ENCODE results near the gene PAK4. TPM values are rescaled to one million over a fixed set of nuclear protein-coding genes. Genes with fewer than 3 reads are reported as not detected.

The PAK4 gene
- total RNA-seq, 1 experiment from 2014 or later: 69.8 TPM

DNA sequence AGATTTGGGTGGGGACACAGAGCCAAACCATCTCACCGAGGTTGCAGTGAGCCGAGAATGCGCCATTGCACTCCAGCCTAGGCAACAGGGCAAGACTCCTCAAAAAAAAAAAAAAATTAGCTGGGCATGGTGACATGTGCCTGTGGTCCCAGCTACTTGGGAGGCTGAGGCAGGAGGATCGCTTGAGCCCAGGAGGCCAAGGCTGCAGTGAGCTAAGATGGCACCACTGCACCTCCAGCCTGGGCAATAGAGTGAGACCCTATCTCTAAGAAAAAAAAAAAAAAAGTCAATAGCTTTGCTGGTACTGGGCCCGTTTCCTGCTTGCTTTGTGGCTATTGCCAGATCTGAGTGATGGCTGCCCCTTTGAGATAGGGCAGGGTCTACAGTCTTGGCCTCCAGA, 28.3 kb upstream of the PAK4 start:
- H3K27ac Mint-ChIP-seq: no peak overlapping the region
- H3K4me3 Mint-ChIP-seq: no peak overlapping the region
- POLR2A ChIA-PET: interaction anchor here (1.5 kb wide), 1 partner anchor 15 kb away, joined by 4 read pairs; no protein-coding TSS in a partner anchor

DNA sequence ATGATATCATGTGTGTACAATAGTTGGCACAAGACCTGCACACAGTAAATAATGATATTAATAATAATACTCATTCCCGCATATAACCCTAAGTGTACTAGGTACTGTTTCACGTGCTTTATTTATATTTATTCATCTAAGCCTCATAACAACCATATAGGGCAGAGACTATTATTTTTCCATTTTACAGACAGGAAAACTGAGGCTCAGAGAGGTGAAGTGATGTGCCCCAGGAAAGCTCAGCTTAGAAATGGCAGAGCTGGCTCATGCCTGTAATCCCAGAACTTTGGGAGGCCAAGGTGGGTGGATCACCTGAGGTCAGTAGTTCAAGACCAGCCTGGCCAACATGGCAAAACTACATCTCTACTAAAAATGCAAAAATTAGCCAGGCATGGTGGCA, 27.9 kb upstream of the PAK4 start:
- no peak for DNase-seq (ENCODE audit: low spot score)
- TF ChIP-seq ATF1 (CRISPR knock-in tag; IDR thresholded peaks at IDR 0.05) (no peak), EMX1 (CRISPR knock-in tag; IDR thresholded peaks at IDR 0.05) (no peak), CREM (CRISPR knock-in tag; IDR thresholded peaks at IDR 0.05) (no peak), TP53 (CRISPR knock-in tag; IDR thresholded peaks at IDR 0.05) (no peak)
- TF ChIP-seq, protein P1, sequence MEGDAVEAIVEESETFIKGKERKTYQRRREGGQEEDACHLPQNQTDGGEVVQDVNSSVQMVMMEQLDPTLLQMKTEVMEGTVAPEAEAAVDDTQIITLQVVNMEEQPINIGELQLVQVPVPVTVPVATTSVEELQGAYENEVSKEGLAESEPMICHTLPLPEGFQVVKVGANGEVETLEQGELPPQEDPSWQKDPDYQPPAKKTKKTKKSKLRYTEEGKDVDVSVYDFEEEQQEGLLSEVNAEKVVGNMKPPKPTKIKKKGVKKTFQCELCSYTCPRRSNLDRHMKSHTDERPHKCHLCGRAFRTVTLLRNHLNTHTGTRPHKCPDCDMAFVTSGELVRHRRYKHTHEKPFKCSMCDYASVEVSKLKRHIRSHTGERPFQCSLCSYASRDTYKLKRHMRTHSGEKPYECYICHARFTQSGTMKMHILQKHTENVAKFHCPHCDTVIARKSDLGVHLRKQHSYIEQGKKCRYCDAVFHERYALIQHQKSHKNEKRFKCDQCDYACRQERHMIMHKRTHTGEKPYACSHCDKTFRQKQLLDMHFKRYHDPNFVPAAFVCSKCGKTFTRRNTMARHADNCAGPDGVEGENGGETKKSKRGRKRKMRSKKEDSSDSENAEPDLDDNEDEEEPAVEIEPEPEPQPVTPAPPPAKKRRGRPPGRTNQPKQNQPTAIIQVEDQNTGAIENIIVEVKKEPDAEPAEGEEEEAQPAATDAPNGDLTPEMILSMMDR (IDR thresholded peaks at IDR 0.05): no peak
- TF ChIP-seq, protein P2, sequence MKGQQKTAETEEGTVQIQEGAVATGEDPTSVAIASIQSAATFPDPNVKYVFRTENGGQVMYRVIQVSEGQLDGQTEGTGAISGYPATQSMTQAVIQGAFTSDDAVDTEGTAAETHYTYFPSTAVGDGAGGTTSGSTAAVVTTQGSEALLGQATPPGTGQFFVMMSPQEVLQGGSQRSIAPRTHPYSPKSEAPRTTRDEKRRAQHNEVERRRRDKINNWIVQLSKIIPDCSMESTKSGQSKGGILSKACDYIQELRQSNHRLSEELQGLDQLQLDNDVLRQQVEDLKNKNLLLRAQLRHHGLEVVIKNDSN (CRISPR knock-in tag; IDR thresholded peaks at IDR 0.05): no peak
- TF ChIP-seq, protein P3, sequence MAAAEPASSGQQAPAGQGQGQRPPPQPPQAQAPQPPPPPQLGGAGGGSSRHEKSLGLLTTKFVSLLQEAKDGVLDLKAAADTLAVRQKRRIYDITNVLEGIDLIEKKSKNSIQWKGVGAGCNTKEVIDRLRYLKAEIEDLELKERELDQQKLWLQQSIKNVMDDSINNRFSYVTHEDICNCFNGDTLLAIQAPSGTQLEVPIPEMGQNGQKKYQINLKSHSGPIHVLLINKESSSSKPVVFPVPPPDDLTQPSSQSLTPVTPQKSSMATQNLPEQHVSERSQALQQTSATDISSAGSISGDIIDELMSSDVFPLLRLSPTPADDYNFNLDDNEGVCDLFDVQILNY (CRISPR knock-in tag; IDR thresholded peaks at IDR 0.05): no peak
- TF ChIP-seq, protein P4, sequence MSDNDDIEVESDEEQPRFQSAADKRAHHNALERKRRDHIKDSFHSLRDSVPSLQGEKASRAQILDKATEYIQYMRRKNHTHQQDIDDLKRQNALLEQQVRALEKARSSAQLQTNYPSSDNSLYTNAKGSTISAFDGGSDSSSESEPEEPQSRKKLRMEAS (CRISPR knock-in tag; IDR thresholded peaks at IDR 0.05): no peak
- ChIA-PET CTCF (interaction anchor here (0.6 to 2.1 kb wide), 8 partner anchors 8 to 483 kb away, joined by 3 to 16 read pairs (median 4); no protein-coding TSS in a partner anchor), POLR2A (interaction anchor here (1.5 kb wide), 1 partner anchor 15 kb away, joined by 4 read pairs; no protein-coding TSS in a partner anchor)
- Mint-ChIP-seq H3K36me3 (peaks cover 5% of the 10 kb centered on the region), H3K27me3 (ENCODE audit: low read depth) (peaks cover 55% of the 10 kb centered on the region), H3K9me3 (peaks cover 18% of the 10 kb centered on the region), H3K27ac (no peak overlapping the region), H3K4me1 (no peaks in the 10 kb centered on the region), H3K4me3 (no peak overlapping the region)
- no peak for ATAC-seq

More for the DNA sequence above, 28.3 kb upstream of the PAK4 start:
- Mint-ChIP-seq H3K9me3 (peaks cover 18% of the 10 kb centered on the region), H3K4me1 (no peaks in the 10 kb centered on the region), H3K36me3 (peaks cover 5% of the 10 kb centered on the region), H3K27me3 (ENCODE audit: low read depth) (peaks cover 58% of the 10 kb centered on the region)
- ATAC-seq (no peak), DNase-seq (ENCODE audit: low spot score) (no peak)
- TF ChIP-seq IRF2 (CRISPR knock-in tag; IDR thresholded peaks at IDR 0.05; ENCODE audit: borderline replicate concordance, low read depth): no peak
- TF ChIP-seq, protein P5, sequence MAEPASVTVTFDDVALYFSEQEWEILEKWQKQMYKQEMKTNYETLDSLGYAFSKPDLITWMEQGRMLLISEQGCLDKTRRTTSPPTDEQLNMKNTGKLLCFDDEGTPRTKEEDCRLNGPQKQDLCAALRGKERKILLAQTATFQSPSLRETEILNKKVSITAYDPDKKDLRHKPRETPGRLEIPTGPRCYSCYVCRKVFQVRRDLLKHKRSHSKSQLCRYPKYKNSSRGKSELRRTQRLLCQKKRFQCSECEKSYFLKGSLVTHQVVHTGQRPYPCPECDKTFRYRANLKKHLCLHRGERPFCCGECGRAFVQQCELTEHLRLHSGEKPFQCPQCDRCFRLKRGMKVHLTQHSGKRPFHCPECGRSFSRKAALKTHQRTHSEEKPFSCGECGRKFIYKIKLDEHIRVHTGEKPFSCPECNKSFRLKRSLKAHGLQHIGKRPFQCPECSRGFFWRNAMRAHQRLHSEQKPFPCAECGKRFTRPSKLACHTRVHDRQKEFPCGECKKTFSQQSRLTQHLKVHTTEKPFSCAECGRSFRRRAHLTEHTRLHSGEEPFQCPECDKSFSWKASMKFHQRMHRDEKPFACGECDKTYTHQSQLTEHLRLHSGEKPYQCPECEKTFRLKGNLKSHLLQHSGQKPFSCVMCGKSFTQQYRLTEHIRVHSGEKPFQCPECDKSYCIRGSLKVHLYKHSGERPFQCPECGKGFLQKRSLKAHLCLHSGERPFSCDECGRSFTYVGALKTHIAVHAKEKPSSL (CRISPR knock-in tag; conservative IDR thresholded peaks at IDR 0.05): no peak
- no peak for TF ChIP-seq HMGA2 (CRISPR knock-in tag; IDR thresholded peaks at IDR 0.05)
- no peak for TF ChIP-seq ATF1 (CRISPR knock-in tag; IDR thresholded peaks at IDR 0.05)
- no peak for TF ChIP-seq ZNF416 (CRISPR knock-in tag; IDR thresholded peaks at IDR 0.05)
- TF ChIP-seq, protein P6, sequence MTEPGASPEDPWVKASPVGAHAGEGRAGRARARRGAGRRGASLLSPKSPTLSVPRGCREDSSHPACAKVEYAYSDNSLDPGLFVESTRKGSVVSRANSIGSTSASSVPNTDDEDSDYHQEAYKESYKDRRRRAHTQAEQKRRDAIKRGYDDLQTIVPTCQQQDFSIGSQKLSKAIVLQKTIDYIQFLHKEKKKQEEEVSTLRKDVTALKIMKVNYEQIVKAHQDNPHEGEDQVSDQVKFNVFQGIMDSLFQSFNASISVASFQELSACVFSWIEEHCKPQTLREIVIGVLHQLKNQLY (CRISPR knock-in tag; IDR thresholded peaks at IDR 0.05): no peak
- TF ChIP-seq EMX1 (CRISPR knock-in tag; IDR thresholded peaks at IDR 0.05): no peak
- no peak for TF ChIP-seq ZNF121 (CRISPR knock-in tag; IDR thresholded peaks at IDR 0.05)
- no peak for TF ChIP-seq TEAD4 (CRISPR knock-in tag; IDR thresholded peaks at IDR 0.05)
- TF ChIP-seq, protein P7, sequence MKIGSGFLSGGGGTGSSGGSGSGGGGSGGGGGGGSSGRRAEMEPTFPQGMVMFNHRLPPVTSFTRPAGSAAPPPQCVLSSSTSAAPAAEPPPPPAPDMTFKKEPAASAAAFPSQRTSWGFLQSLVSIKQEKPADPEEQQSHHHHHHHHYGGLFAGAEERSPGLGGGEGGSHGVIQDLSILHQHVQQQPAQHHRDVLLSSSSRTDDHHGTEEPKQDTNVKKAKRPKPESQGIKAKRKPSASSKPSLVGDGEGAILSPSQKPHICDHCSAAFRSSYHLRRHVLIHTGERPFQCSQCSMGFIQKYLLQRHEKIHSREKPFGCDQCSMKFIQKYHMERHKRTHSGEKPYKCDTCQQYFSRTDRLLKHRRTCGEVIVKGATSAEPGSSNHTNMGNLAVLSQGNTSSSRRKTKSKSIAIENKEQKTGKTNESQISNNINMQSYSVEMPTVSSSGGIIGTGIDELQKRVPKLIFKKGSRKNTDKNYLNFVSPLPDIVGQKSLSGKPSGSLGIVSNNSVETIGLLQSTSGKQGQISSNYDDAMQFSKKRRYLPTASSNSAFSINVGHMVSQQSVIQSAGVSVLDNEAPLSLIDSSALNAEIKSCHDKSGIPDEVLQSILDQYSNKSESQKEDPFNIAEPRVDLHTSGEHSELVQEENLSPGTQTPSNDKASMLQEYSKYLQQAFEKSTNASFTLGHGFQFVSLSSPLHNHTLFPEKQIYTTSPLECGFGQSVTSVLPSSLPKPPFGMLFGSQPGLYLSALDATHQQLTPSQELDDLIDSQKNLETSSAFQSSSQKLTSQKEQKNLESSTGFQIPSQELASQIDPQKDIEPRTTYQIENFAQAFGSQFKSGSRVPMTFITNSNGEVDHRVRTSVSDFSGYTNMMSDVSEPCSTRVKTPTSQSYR (CRISPR knock-in tag; IDR thresholded peaks at IDR 0.05): no peak
- TF ChIP-seq RORB (CRISPR knock-in tag; IDR thresholded peaks at IDR 0.05): no peak
- no peak for TF ChIP-seq SMAD3 (CRISPR knock-in tag; IDR thresholded peaks at IDR 0.05; ENCODE audit: borderline replicate concordance)
- no peak for TF ChIP-seq TCF7 (CRISPR knock-in tag; IDR thresholded peaks at IDR 0.05; ENCODE audit: low read depth)
- TF ChIP-seq, protein P8, sequence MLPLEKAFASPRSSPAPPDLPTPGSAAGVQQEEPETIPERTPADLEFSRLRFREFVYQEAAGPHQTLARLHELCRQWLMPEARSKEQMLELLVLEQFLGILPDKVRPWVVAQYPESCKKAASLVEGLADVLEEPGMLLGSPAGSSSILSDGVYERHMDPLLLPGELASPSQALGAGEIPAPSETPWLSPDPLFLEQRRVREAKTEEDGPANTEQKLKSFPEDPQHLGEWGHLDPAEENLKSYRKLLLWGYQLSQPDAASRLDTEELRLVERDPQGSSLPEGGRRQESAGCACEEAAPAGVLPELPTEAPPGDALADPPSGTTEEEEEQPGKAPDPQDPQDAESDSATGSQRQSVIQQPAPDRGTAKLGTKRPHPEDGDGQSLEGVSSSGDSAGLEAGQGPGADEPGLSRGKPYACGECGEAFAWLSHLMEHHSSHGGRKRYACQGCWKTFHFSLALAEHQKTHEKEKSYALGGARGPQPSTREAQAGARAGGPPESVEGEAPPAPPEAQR (CRISPR knock-in tag; IDR thresholded peaks at IDR 0.05): no peak
- TF ChIP-seq OVOL2 (CRISPR knock-in tag; IDR thresholded peaks at IDR 0.05; ENCODE audit: borderline replicate concordance): no peak
- TF ChIP-seq GRHL2 (CRISPR knock-in tag; IDR thresholded peaks at IDR 0.05; ENCODE audit: insufficient replicate concordance, severe bottlenecking): no peak
- no peak for TF ChIP-seq NFE2L1 (CRISPR knock-in tag; IDR thresholded peaks at IDR 0.05)
- TF ChIP-seq, protein P9, sequence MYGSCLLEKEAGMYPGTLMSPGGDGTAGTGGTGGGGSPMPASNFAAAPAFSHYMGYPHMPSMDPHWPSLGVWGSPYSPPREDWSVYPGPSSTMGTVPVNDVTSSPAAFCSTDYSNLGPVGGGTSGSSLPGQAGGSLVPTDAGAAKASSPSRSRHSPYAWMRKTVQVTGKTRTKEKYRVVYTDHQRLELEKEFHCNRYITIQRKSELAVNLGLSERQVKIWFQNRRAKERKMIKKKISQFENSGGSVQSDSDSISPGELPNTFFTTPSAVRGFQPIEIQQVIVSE (CRISPR knock-in tag; IDR thresholded peaks at IDR 0.05; ENCODE audit: borderline replicate concordance): no peak
- TF ChIP-seq ELF4 (CRISPR knock-in tag; IDR thresholded peaks at IDR 0.05; ENCODE audit: low read depth): no peak
- TF ChIP-seq GABPB1 (CRISPR knock-in tag; IDR thresholded peaks at IDR 0.05): no peak
- CTCF ChIA-PET: interaction anchor here (1.8 kb wide), 1 partner anchor 15 kb away, joined by 3 read pairs; no protein-coding TSS in a partner anchor
